Endothelial cell (in vitro differentiated cells): ENCODE results near the gene NUDT22. TPM values are rescaled to one million over a fixed set of nuclear protein-coding genes. Genes with fewer than 3 reads are reported as not detected.

Experiments used
- DNase-seq: peaks from one replicate; pipeline ENCODE4 v3.0.0; 2021; ENCODE audit warnings: low spot score
- H3K27ac Mint-ChIP-seq: one replicate; pipeline ENCODE4 v1.8.0; 2021; ENCODE audit warnings: mixed read lengths, inconsistent platforms; ENCODE audit not compliant: unreplicated experiment
- H3K27me3 Mint-ChIP-seq: one replicate; pipeline ENCODE4 v1.8.0; 2021; ENCODE audit warnings: mild to moderate bottlenecking, moderate library complexity, mixed read lengths, inconsistent platforms; ENCODE audit not compliant: unreplicated experiment
- H3K36me3 Mint-ChIP-seq: one replicate; pipeline ENCODE4 v1.8.0; 2021; ENCODE audit warnings: mild to moderate bottlenecking, low read depth, mixed read lengths, inconsistent platforms; ENCODE audit not compliant: unreplicated experiment
- H3K4me1 Mint-ChIP-seq: one replicate; pipeline ENCODE4 v1.8.0; 2021; ENCODE audit warnings: mild to moderate bottlenecking, mixed read lengths, inconsistent platforms; ENCODE audit not compliant: unreplicated experiment
- H3K4me3 Mint-ChIP-seq: one replicate; pipeline ENCODE4 v1.8.0; 2021; ENCODE audit warnings: mild to moderate bottlenecking, mixed read lengths, inconsistent platforms; ENCODE audit not compliant: unreplicated experiment
- H3K9me3 Mint-ChIP-seq: one replicate; pipeline ENCODE4 v1.8.0; 2021; ENCODE audit warnings: mixed read lengths, inconsistent platforms; ENCODE audit not compliant: unreplicated experiment
- CTCF ChIP-seq: fragments of 200-600 bp; sonication (generic); IDR thresholded peaks from one replicate; pipeline ENCODE4 v1.5.0; 2021; ENCODE audit warnings: antibody characterized with exemption; ENCODE audit not compliant: unreplicated experiment
- total RNA-seq: library from RNA; stranded (reverse); fragmentation: NEBNext Ultra II Directional; extraction: Animal tissue kit (Norgen Biotek cat#: 25700); gene quantifications from one replicate; pipeline ENCODE4 v1.2.1, GENCODE V29; 2021; ENCODE audit not compliant: unreplicated experiment

NUDT22 gene
- total RNA-seq, 1 donor from 2014 or later = 21.2 TPM

GRCh38 chr11:64206457-64207255 is 19.4 kb upstream of the NUDT22 start, which contains the start of gene FERMT3:
Gene FERMT3 (plus strand): TSS chr11:64206721. CDS start chr11:64207365, 644 bp downstream.
- peaks cover 33% of the 10 kb centered on the region for H3K4me1 Mint-ChIP-seq
- TF ChIP-seq CTCF = no peak
- peaks cover 6% of the 10 kb centered on the region for H3K27me3 Mint-ChIP-seq
- H3K36me3 Mint-ChIP-seq = peaks cover 20% of the 10 kb centered on the region
- peak within 1 kb of the TSS; percentile 64 for H3K27ac Mint-ChIP-seq
- H3K9me3 Mint-ChIP-seq = no peaks in the 10 kb centered on the region
- DNase-seq = no peak
- H3K4me3 Mint-ChIP-seq = no peak within 1 kb of the TSS

GRCh38 chr11:64207256-64208085 is 18.6 kb upstream of the NUDT22 start:
- no peak for TF ChIP-seq CTCF
- no peak for DNase-seq
- Mint-ChIP-seq H3K27me3 (peaks cover 7% of the 10 kb centered on the region), H3K4me1 (peaks cover 33% of the 10 kb centered on the region), H3K36me3 (peaks cover 19% of the 10 kb centered on the region), H3K9me3 (no peaks in the 10 kb centered on the region), H3K27ac (peak overlapping the region; percentile 36), H3K4me3 (no peak overlapping the region)

GRCh38 chr11:64208086-64208795 is 17.8 kb upstream of the NUDT22 start:
- Mint-ChIP-seq H3K4me1 (peaks cover 32% of the 10 kb centered on the region), H3K27ac (no peak overlapping the region), H3K36me3 (peaks cover 20% of the 10 kb centered on the region), H3K27me3 (peaks cover 8% of the 10 kb centered on the region), H3K9me3 (no peaks in the 10 kb centered on the region), H3K4me3 (no peak overlapping the region)
- no peak for TF ChIP-seq CTCF
- DNase-seq = no peak

GRCh38 chr11:64208796-64209562 is 17.1 kb upstream of the NUDT22 start:
- Mint-ChIP-seq H3K36me3 (peaks cover 15% of the 10 kb centered on the region), H3K4me3 (no peak overlapping the region), H3K9me3 (no peaks in the 10 kb centered on the region), H3K27me3 (peaks cover 7% of the 10 kb centered on the region), H3K4me1 (peaks cover 28% of the 10 kb centered on the region), H3K27ac (peak overlapping the region; percentile 48)
- DNase-seq = no peak
- no peak for TF ChIP-seq CTCF
